MM.1S (cell line): ENCODE data around the gene GJA9.
"Not testable (repeated sequence)": the region's sequence is repeated elsewhere in the genome, so short reads cannot be mapped to it uniquely, and the experiment has no call there.

ENCODE experiments used
- DNase-seq: peaks from one replicate; pipeline ENCODE4 v3.0.0-alpha.2; 2015
- H2AFZ ChIP-seq: fragments of 300-600 bp; sonication (generic); 2 replicates; pipeline ENCODE4 v1.6.0; 2016; ENCODE audit warnings: antibody characterized with exemption, low read length
- H3F3A ChIP-seq: fragments of 300-600 bp; sonication (generic); 2 replicates; pipeline ENCODE4 v1.6.1; 2016; ENCODE audit warnings: mild to moderate bottlenecking, antibody characterized with exemption, low read length, moderate library complexity, mixed read lengths; ENCODE audit not compliant: insufficient read depth
- H3K27ac ChIP-seq: fragments of 300-600 bp; sonication (generic); 2 replicates; pipeline ENCODE4 v1.5.1; 2016; ENCODE audit warnings: mild to moderate bottlenecking, low read length
- H3K27me3 ChIP-seq: fragments of 300-600 bp; sonication (generic); replicated peaks from 2 replicates; pipeline ENCODE4 v1.6.0; 2016; ENCODE audit warnings: low read length; ENCODE audit not compliant: insufficient read depth
- H3K36me3 ChIP-seq: fragments of 300-600 bp; sonication (generic); replicated peaks from 2 replicates; pipeline ENCODE4 v1.6.1; 2016; ENCODE audit warnings: mild to moderate bottlenecking, low read length, mixed read lengths; ENCODE audit not compliant: insufficient read depth
- H3K4me1 ChIP-seq: fragments of 300-600 bp; sonication (generic); 2 replicates; pipeline ENCODE4 v1.6.1; 2016; ENCODE audit warnings: low read length, mixed read lengths
- H3K4me2 ChIP-seq: fragments of 300-600 bp; sonication (generic); 2 replicates; pipeline ENCODE4 v1.6.0; 2016; ENCODE audit warnings: low read depth, low read length
- H3K4me3 ChIP-seq: fragments of 300-600 bp; sonication (generic); 2 replicates; pipeline ENCODE4 v1.5.1; 2016; ENCODE audit warnings: low read length, mixed read lengths
- H3K79me2 ChIP-seq: fragments of 300-600 bp; sonication (generic); 2 replicates; pipeline ENCODE4 v1.6.1; 2016; ENCODE audit warnings: mixed run types, low read length, mixed read lengths
- H3K9ac ChIP-seq: fragments of 300-600 bp; sonication (generic); 2 replicates; pipeline ENCODE4 v1.6.1; 2016; ENCODE audit warnings: low read length, mixed read lengths
- H3K9me2 ChIP-seq: fragments of 300-600 bp; sonication (generic); replicated peaks from 2 replicates; pipeline ENCODE4 v1.6.1; 2016; ENCODE audit warnings: mild to moderate bottlenecking, low read length, mixed read lengths; ENCODE audit not compliant: insufficient read depth
- H3K9me3 ChIP-seq: fragments of 300-600 bp; sonication (generic); replicated peaks from 2 replicates; pipeline ENCODE4 v1.6.1; 2016; ENCODE audit warnings: mild to moderate bottlenecking, low read length, mixed read lengths; ENCODE audit not compliant: insufficient read depth
- H4K20me1 ChIP-seq: fragments of 300-600 bp; sonication (generic); 2 replicates; pipeline ENCODE4 v1.6.1; 2016; ENCODE audit warnings: mild to moderate bottlenecking, low read length, moderate library complexity, mixed read lengths; ENCODE audit not compliant: insufficient read depth
- CTCF ChIP-seq: fragments of 300-600 bp; sonication (generic); IDR thresholded peaks from 2 replicates; pipeline ENCODE4 v1.5.1; 2016; ENCODE audit warnings: antibody characterized with exemption, low read length, mixed read lengths
- EZH2 ChIP-seq: fragments of 300-600 bp; sonication (generic); optimal IDR thresholded peaks from 2 replicates; pipeline ENCODE3; 2017; ENCODE audit warnings: low read depth, mild to moderate bottlenecking, antibody characterized with exemption, low read length, mixed read lengths
- EZH2phosphoT487 ChIP-seq: fragments of 300-600 bp; sonication (generic); IDR thresholded peaks from 2 replicates; pipeline ENCODE4 v1.6.1; 2018; ENCODE audit warnings: antibody characterized with exemption, low read length

Gene GJA9

GRCh38 chr1:38917337-38917736 lies 36.0 kb upstream of the GJA9 start:
- Histone ChIP-seq H3K9me2 (no peaks in the 10 kb centered on the region), H3F3A (no peaks in the 10 kb centered on the region), H3K36me3 (no peaks in the 10 kb centered on the region), H3K27me3 (no peaks in the 10 kb centered on the region), H3K4me1 (peaks cover 11% of the 10 kb centered on the region), H4K20me1 (no peaks in the 10 kb centered on the region), H3K27ac (no peak overlapping the region), H3K79me2 (no peaks in the 10 kb centered on the region), H3K9ac (no peak overlapping the region), H3K4me3 (no peak overlapping the region), H3K9me3 (no peaks in the 10 kb centered on the region), H3K4me2 (no peak overlapping the region), H2AFZ (no peak overlapping the region)
- DNase-seq: no peak
- no peak for TF ChIP-seq EZH2
- TF ChIP-seq CTCF: no peak

GRCh38 chr1:38915352-38915948 lies 34.1 kb upstream of the GJA9 start:
- Histone ChIP-seq H3K4me3 (no peak overlapping the region), H3K4me2 (no peak overlapping the region), H4K20me1 (no peaks in the 10 kb centered on the region), H3K9ac (no peak overlapping the region), H3K4me1 (peaks cover 11% of the 10 kb centered on the region), H3K79me2 (no peaks in the 10 kb centered on the region), H2AFZ (no peak overlapping the region), H3F3A (no peaks in the 10 kb centered on the region), H3K9me3 (no peaks in the 10 kb centered on the region), H3K27ac (no peak overlapping the region), H3K9me2 (no peaks in the 10 kb centered on the region), H3K36me3 (no peaks in the 10 kb centered on the region), H3K27me3 (no peaks in the 10 kb centered on the region)
- TF ChIP-seq EZH2: no peak
- no peak for DNase-seq

DNA sequence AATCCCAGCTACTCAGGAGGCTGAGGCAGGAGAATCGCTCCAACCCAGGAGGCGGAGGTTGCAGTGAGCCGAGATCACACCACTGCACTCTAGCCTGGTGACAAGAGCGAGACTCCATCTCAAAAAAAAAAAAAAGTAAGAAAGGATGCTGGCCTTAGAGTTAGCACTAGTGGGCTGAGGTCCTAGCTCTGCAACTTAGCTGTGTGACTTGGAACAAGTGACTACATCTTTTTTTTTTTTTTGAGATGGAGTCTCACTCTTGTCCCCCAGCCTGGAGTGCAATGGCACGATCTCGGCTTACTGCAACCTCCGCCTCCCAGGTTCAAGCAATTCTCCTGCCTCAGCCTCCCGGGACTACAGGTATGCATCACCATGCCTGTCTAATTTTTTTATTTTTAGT lies 33.5 kb upstream of the GJA9 start:
- H3K27me3 ChIP-seq, H3K4me2 ChIP-seq, H3K36me3 ChIP-seq, H3K27ac ChIP-seq, H3K79me2 ChIP-seq, H3K9me2 ChIP-seq, H3F3A ChIP-seq, H3K9ac ChIP-seq, DNase-seq, H4K20me1 ChIP-seq, H2AFZ ChIP-seq, H3K4me3 ChIP-seq, H3K9me3 ChIP-seq: not testable (repeated sequence)
- H3K4me1 ChIP-seq: peaks cover 11% of the 10 kb centered on the region

GRCh38 chr1:38908821-38909220 lies 27.4 kb upstream of the GJA9 start:
- no peak overlapping the region for H3K9ac ChIP-seq

More at GRCh38 chr1:38908821-38909220, 27.4 kb upstream of the GJA9 start:
- H3K4me2 ChIP-seq: no peak overlapping the region
- TF ChIP-seq CTCF (no peak), EZH2phosphoT487 (no peak), EZH2 (no peak)
- H3K27me3 ChIP-seq: no peaks in the 10 kb centered on the region
- no peak for DNase-seq
- no peaks in the 10 kb centered on the region for H3K36me3 ChIP-seq
- no peak overlapping the region for H3K4me3 ChIP-seq
- H4K20me1 ChIP-seq: no peaks in the 10 kb centered on the region
- H3K4me1 ChIP-seq: no peaks in the 10 kb centered on the region
- H3K79me2 ChIP-seq: no peaks in the 10 kb centered on the region
- no peaks in the 10 kb centered on the region for H3F3A ChIP-seq
- H3K9me3 ChIP-seq: no peaks in the 10 kb centered on the region
- no peak overlapping the region for H2AFZ ChIP-seq
- no peaks in the 10 kb centered on the region for H3K9me2 ChIP-seq
- no peak overlapping the region for H3K27ac ChIP-seq
